22Rv1 (cell line): ENCODE measurements around the gene KLHL29.

Experiments
- H3K27ac ChIP-seq: fragments of 450-650 bp; 2 replicates; pipeline ENCODE4 v1.5.1; 2017
- CTCF ChIP-seq: fragments of 450-650 bp; IDR thresholded peaks from 2 replicates; pipeline ENCODE4 v1.5.1; 2017; ENCODE audit warnings: mild to moderate bottlenecking
- ZFX ChIP-seq: fragments of 450-650 bp; IDR thresholded peaks from 2 replicates; pipeline ENCODE4 v1.6.1; 2017; ENCODE audit warnings: antibody characterized with exemption, borderline replicate concordance

Gene KLHL29

GRCh38 chr2:23673082-23673481 is 288.1 kb downstream of the KLHL29 start:
- H3K27ac ChIP-seq: no peak overlapping the region
- TF ChIP-seq CTCF (no peak), ZFX (no peak)

- TF ChIP-seq ZFX: no peak
- TF ChIP-seq CTCF: no peak
Measured at GRCh38 chr2:23673830-23674679, 289.1 kb downstream of the KLHL29 start.

GRCh38 chr2:23675506-23675905 is 290.5 kb downstream of the KLHL29 start:
- TF ChIP-seq CTCF: no peak
- TF ChIP-seq ZFX: no peak
- no peak overlapping the region for H3K27ac ChIP-seq

More at GRCh38 chr2:23673830-23674679, 289.1 kb downstream of the KLHL29 start:
- no peak overlapping the region for H3K27ac ChIP-seq

GRCh38 chr2:23677836-23678235 is 292.9 kb downstream of the KLHL29 start:
- H3K27ac ChIP-seq: no peak overlapping the region
- TF ChIP-seq CTCF (no peak), ZFX (no peak)

GRCh38 chr2:23679044-23679443 is 294.1 kb downstream of the KLHL29 start:
- TF ChIP-seq CTCF: no peak
- no peak for TF ChIP-seq ZFX
- H3K27ac ChIP-seq: no peak overlapping the region

GRCh38 chr2:23680951-23681350 is 296.0 kb downstream of the KLHL29 start:
- TF ChIP-seq CTCF (no peak), ZFX (no peak)
- no peak overlapping the region for H3K27ac ChIP-seq

GRCh38 chr2:23681356-23682140 is 296.6 kb downstream of the KLHL29 start:
- TF ChIP-seq ZFX (no peak), CTCF (no peak)
- H3K27ac ChIP-seq: no peak overlapping the region
